NOMO-1 treated with DMSO at 0.1 percent for 48 hours (cell line): ENCODE data around the gene EPM2AIP1.
"Not testable (repeated sequence)": the region's sequence is repeated elsewhere in the genome, so short reads cannot be mapped to it uniquely, and the experiment has no call there.

Experiments used
- DNase-seq: peaks from one replicate; lab custom pipeline; 2025; ENCODE audit not compliant: unreplicated experiment; lab: John Stamatoyannopoulos, UW

EPM2AIP1 gene

DNA sequence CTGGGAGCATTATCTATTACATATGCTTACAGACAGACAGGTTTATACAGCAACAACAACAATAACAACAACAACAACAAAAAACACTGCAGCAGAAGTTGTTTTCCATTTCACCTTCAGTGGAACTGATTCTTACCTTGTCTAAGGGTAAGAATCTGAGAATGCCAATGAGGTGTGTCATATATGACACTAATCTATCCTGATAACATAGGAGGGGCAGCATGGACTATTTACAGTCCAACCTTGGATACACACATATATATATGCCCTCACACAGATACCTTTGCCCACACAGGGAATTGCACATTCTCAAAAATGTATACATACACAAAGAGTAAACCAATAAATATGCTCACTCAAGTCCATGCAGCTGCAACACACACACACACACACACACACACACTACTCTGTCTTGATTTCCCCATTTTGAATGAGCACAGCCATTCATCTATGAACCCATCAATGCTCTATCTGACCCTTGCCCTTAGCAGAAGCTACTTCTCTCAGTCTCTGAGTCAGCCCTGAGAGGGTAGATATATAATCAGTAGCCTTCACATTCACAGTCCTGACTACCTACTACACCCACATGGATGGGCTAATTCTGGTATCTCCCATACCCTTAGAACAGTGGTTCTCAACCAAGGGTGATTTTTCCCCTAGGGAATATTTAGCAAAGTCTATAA is 38.3 kb downstream of the EPM2AIP1 start:
- no peak for DNase-seq

DNA sequence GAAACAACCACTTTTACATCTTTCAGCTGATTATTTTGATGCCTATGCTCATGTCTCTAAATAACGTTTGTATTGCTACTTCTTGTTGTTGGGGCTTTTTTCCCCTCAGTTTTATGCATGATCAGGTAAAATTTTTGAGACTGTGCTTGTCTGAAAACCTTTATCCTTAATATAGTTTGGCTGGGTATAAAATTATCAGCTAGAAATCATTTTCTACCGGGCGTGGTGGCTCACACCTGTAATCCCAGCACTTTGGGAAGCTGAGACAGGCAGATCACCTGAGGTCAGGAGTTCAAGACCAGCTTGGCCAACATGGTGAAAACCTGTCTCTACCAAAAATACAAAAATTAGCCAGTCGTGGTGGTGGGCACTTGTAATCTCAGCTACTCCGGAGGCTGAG is 45.1 kb downstream of the EPM2AIP1 start:
- not testable (repeated sequence) for DNase-seq

DNA sequence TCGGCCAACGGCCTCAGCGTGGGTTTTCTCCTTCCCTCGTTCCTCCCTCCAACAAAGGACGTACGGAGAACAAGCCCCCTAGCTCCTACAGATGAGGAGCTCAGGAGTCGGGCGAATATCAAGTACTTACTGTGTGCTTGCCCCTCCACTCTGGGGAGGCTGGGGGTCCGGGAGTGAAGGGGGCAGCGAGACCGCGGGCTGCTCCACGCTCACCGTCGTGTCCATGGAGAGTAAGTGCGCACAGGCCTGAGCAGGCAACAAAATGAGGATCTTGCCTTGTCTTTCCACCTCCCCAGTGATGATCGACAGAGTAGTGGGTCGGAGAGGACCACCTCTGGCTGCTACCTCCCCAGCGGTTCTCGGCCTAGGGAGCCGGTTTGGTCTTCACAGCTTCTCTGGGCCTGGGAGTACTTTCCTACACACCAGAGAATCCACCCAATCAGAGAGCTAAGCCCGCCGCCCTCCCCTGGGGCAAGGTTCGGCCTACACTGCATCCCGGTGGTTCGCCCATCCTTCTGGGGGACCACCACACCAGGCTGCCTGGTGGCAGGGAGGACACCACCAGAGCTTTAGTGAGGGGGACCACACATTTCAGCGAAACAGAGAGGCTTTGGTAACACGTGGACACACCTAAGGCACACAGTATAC is 47.5 kb downstream of the EPM2AIP1 start:
- DNase-seq, result no peak

DNA sequence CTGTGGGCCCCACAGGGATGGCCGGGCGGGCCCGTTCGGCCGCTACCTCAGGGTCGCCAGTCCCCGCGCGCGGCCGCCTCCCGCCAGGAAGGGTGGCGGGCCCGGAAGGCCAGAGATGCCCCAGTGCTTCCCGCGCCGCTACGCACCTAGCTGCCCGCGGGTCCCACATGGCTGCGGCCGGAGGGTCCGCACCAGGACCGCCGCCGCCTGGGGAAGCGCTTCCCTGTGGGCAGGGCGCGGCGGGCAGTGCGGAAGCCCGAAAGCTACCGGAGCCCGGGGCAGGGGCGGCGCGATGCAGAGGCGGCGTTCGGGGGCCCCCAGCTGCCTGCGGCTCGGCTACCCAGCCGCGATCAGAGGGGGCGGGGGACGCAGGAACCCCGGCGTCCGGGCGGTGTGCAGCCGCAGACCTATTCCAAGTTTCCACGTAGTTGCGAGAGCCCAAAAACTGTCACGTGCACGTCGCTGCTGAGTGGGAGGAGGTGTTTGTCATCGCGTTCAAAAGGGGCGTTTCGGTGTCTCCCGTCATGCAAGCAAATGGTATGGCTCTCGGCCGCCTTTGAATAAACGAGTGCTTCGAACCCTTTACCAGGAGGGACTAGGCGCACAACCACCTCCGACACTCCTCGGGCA is 48.2 kb downstream of the EPM2AIP1 start, which contains the start of gene TRANK1:
TRANK1 (minus strand) TSS at position 414 of the 630 bp plus-strand sequence; CDS start at position 169, 245 bp downstream.
- peak; percentile 57 for DNase-seq

DNA sequence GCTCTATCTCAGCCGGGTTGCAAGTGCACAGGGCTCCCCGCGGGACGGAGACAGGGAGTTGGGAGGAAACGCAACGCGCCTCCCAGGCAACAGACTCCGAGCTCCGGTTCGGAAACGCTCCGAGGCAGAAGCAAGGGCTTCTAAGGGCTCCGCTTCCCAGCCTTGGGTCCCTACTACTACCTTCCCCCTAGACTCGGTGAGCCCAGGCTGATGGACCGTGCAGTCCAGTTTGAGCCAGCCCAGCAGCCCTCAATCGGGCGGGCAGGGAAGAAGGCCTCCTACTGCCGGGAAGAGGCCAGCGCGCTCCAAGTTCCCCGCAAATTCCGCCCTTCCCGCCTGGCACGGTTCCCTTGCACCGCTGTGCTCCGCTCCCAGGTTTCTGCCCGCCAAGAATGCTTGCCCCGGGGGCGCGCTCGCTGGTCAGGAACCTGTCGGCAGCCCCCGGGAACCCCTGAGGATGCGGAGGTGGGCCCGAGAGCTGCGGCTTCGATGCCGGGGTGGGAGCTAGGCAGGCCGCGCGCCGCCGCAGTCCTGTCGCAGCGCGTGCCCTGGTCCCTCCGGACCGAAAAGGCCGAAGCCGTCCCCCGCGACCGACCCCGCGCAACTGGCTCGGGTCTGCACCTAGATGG is 48.8 kb downstream of the EPM2AIP1 start:
- DNase-seq, result no peak

DNA sequence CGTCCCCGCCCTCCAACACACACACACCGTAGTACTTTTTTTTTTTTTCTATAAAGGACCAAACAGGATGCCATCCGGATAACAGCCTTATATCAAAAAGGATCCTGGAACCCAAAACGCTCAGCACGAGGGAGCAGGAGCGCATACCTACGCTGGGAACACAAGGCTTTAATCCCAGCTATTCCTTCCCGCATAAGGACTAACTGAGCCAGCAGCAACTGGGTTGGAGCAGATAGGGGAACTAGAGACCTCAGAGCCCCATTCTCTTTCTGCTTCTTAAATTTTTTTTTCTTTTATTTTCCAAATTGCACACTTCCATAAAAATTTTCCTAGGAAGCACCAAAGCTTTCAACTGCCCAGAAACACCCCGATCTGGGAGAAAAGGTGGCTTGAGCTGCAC is 49.3 kb downstream of the EPM2AIP1 start:
- DNase-seq, result no peak

DNA sequence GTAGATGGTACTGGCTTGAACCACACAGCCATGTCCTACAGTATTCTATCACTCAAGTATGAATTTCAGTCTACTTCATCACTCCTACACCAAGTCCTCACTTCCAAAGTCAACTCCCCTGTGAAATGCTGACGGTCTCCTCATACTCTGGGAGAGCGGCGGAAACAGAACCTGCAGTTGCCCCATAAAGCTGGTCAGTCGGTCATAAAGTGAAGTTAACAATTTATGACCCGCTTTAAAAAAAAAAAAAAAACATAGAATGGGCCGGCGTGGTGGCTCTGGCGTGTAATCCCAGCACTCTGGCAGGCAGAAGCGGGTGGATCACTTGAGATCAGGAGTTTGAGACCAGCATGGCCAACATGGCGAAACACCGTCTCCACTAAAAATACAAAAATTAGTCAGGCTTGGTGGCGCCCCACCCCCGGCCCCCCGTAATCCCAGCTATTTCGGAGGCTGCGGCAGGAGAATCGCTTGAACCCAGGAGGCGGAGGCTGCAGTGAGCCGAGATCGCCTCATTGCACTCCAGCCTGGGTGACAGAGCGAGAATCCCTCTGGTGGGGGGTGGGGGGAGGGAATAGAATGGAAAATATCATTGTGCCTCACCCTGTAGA is 50.2 kb downstream of the EPM2AIP1 start:
- no peak for DNase-seq

DNA sequence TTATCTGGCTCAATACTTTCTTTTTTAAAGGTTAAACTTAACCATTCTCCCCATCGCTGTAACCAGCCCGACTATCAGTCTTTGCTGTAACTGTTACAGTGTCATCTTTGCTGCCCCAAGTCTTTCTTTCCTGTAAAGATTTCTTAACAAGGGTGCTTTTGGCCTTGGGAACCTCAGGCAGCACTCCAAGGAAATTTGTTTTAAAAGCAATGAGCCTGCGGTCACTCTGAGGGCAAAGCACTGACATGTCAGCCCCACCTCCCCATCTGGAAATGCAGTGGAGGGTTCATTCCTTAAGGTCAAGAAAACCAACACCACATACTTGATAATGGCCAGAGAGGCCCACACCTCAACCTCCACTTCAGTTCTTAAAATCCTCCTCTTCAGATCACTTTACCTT is 51.3 kb downstream of the EPM2AIP1 start:
- no peak for DNase-seq

DNA sequence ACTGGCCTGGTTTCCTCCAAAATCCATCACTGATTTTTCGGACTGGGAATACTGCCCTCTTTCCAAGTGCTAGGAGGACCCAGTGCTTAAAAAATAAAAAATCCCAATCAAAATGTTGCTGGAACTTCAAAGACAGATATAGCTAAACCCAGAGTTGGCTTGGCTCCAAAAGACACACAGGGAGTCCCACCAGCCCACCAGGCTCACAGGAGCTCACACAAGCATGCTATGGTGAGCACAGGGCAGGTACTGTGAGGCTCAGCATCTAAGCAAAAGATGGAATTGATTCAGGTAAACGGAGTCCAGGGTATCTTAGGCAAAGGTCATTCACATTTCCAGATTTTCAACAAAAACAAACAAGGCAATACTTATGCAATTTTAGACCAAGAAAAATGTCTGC is 51.8 kb downstream of the EPM2AIP1 start:
- DNase-seq, result no peak

DNA sequence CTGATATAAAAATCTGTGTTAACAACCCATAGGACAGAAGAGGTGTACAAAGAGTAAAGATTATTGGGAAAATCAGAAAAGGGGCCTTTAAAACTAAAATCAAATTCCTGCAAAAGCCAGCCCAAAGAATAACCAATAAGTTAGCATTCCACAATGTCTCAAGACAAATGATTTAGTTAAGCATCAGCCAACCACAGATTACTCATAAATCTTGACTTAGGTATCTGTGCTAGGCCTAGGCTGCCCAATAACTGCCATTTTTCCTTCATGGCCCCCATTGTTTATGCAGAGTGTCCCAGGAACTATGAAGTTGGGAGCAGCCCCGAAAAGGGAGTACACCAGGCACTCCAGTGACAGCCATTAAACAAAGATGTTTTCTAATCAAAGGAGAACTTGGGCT is 55.4 kb downstream of the EPM2AIP1 start:
- no peak for DNase-seq
